OCI-LY7 (cell line): ENCODE measurements around the gene LAMC1. TPM values are rescaled to one million over a fixed set of nuclear protein-coding genes. Genes with fewer than 3 reads are reported as not detected.
A peak's percentile ranks its signal among the peaks of the same experiment; 100 is the strongest.

ENCODE experiments used
- BruUV-seq: library from RNA; stranded (reverse); fragments of 400-500 nt; replicated peaks from 2 replicates; lab custom pipeline; 2021; lab: Mats Ljungman, UMichigan
- CTCF ChIA-PET: fragments of 300-600 bp; sonication (Branson Sonifier 250); formaldehyde crosslinking; loops from one replicate; lab custom pipeline; 2022; ENCODE audit warnings: antibody characterized with exemption; ENCODE audit not compliant: unreplicated experiment; lab: Charles Lee
- POLR2A ChIA-PET: fragments of 300-600 bp; sonication (Branson Sonifier 250); formaldehyde crosslinking; loops from one replicate; lab custom pipeline; 2022; ENCODE audit warnings: antibody characterized with exemption; lab: Charles Lee
- DNase-seq: peaks from one replicate; pipeline ENCODE4 v3.0.0-alpha.2; 2015; ENCODE audit warnings: low spot score
- H2AFZ ChIP-seq: fragments of 200-600 bp; sonication (generic), shearing (Covaris generic); 2 replicates; pipeline ENCODE4 v1.6.1; 2014; ENCODE audit warnings: mild to moderate bottlenecking, antibody characterized with exemption, low read length, moderate library complexity
- H3K27ac ChIP-seq: fragments of 200-600 bp; sonication (generic); 2 replicates; pipeline ENCODE4 v1.5.1; 2014; ENCODE audit warnings: mixed run types, low read depth, mild to moderate bottlenecking, moderate library complexity, low read length, inconsistent platforms; ENCODE audit not compliant: poor library complexity, severe bottlenecking
- H3K36me3 ChIP-seq: fragments of 200-600 bp; sonication (generic); 2 replicates; pipeline ENCODE4 v1.6.1; 2014; ENCODE audit warnings: mild to moderate bottlenecking, antibody characterized with exemption, low read length, moderate library complexity, mixed read lengths; ENCODE audit not compliant: insufficient read depth
- H3K4me1 ChIP-seq: fragments of 200-600 bp; sonication (generic); 2 replicates; pipeline ENCODE4 v1.5.1; 2014; ENCODE audit warnings: mild to moderate bottlenecking, low read length; ENCODE audit not compliant: insufficient read depth, poor library complexity, severe bottlenecking
- H3K4me2 ChIP-seq: fragments of 200-600 bp; sonication (generic); 2 replicates; pipeline ENCODE4 v1.6.1; 2014; ENCODE audit warnings: mild to moderate bottlenecking, low read length
- H3K4me3 ChIP-seq: fragments of 200-600 bp; sonication (generic); 2 replicates; pipeline ENCODE4 v1.5.1; 2014; ENCODE audit warnings: mild to moderate bottlenecking, low read depth, low read length; ENCODE audit not compliant: poor library complexity, severe bottlenecking
- H3K79me2 ChIP-seq: fragments of 200-600 bp; sonication (generic); 2 replicates; pipeline ENCODE4 v1.6.1; 2016; ENCODE audit warnings: low read depth, mild to moderate bottlenecking, low read length, moderate library complexity, mixed read lengths; ENCODE audit not compliant: insufficient read depth
- H3K9me2 ChIP-seq: fragments of 200-600 bp; sonication (generic); 2 replicates; pipeline ENCODE4 v1.6.1; 2016; ENCODE audit warnings: mild to moderate bottlenecking, low read length, mixed read lengths; ENCODE audit not compliant: insufficient read depth
- H3K9me3 ChIP-seq: fragments of 200-600 bp; sonication (generic); 2 replicates; pipeline ENCODE4 v1.6.1; 2014; ENCODE audit warnings: mild to moderate bottlenecking, mixed run types, low read length, mixed read lengths
- H4K20me1 ChIP-seq: fragments of 200-600 bp; sonication (generic); 2 replicates; pipeline ENCODE4 v1.6.1; 2014; ENCODE audit warnings: mild to moderate bottlenecking, antibody characterized with exemption, low read length, moderate library complexity, mixed read lengths; ENCODE audit not compliant: insufficient read depth
- EZH2phosphoT487 ChIP-seq: fragments of 200-600 bp; sonication (generic); IDR thresholded peaks from 2 replicates; pipeline ENCODE4 v1.6.1; 2018; ENCODE audit warnings: low read depth, borderline replicate concordance, mild to moderate bottlenecking, mixed run types, antibody characterized with exemption, low read length, moderate library complexity, mixed read lengths
- intact Hi-C: fragments of 100-400 bp; cut with micrococcal nuclease; formaldehyde crosslinking; loops from one replicate; pipeline ENCODE4 v1.10.0; 2022; ENCODE audit not compliant: unreplicated experiment
- total RNA-seq, 2 experiments: library from RNA; depleted of rRNA in 1 of 2; stranded (reverse); fragments of >200 nt in 1 of 2; shearing (Covaris generic) in 1 of 2; gene quantifications; 2 replicates each; pipeline ENCODE4 v1.2.3, GENCODE V29; 2014 to 2022
- TF ChIP-seq, protein P1 (sequence below): fragments of 200-600 bp; sonication (generic); conservative IDR thresholded peaks from 2 replicates; pipeline ENCODE4 v1.5.1; 2014; ENCODE audit warnings: mild to moderate bottlenecking, antibody characterized with exemption, low read length, moderate library complexity, mixed read lengths

The LAMC1 gene
- total RNA-seq, 2 experiments from 2014 or later, result 24.2 to 42.1 TPM

GRCh38 chr1:183069562-183070216, 46.5 kb downstream of the LAMC1 start:
- Histone ChIP-seq H3K4me1 (peaks cover 41% of the 10 kb centered on the region), H3K9me2 (no peaks in the 10 kb centered on the region), H3K9me3 (no peaks in the 10 kb centered on the region), H3K4me3 (no peak overlapping the region), H4K20me1 (peaks cover 12% of the 10 kb centered on the region; the same call in 1 of the 2 replicates), H3K4me2 (no peak overlapping the region), H3K27ac (no peak overlapping the region), H3K79me2 (peaks cover 36% of the 10 kb centered on the region; the same call in 1 of the 2 replicates), H3K36me3 (peaks cover 6% of the 10 kb centered on the region; the same call in 1 of the 2 replicates), H2AFZ (no peak overlapping the region)
- intact Hi-C loops, result loop anchor here (2.0 kb wide), 1 partner anchor 21 kb away; no protein-coding TSS in a partner anchor
- CTCF ChIA-PET, result no interaction called here
- no TSS peak for BruUV-seq
- POLR2A ChIA-PET, result interaction anchor here (0.7 to 2.5 kb wide), 8 partner anchors 11 to 475 kb away, joined by 3 to 15 read pairs (median 4); no protein-coding TSS in a partner anchor
- no peak for DNase-seq
- TF ChIP-seq EZH2phosphoT487, result no peak
- TF ChIP-seq, protein P1, sequence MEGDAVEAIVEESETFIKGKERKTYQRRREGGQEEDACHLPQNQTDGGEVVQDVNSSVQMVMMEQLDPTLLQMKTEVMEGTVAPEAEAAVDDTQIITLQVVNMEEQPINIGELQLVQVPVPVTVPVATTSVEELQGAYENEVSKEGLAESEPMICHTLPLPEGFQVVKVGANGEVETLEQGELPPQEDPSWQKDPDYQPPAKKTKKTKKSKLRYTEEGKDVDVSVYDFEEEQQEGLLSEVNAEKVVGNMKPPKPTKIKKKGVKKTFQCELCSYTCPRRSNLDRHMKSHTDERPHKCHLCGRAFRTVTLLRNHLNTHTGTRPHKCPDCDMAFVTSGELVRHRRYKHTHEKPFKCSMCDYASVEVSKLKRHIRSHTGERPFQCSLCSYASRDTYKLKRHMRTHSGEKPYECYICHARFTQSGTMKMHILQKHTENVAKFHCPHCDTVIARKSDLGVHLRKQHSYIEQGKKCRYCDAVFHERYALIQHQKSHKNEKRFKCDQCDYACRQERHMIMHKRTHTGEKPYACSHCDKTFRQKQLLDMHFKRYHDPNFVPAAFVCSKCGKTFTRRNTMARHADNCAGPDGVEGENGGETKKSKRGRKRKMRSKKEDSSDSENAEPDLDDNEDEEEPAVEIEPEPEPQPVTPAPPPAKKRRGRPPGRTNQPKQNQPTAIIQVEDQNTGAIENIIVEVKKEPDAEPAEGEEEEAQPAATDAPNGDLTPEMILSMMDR, result no peak

GRCh38 chr1:183070234-183070922, 47.2 kb downstream of the LAMC1 start:
- no peaks in the 10 kb centered on the region for H3K9me2 ChIP-seq
- H3K4me3 ChIP-seq, result no peak overlapping the region
- DNase-seq, result no peak
- H3K9me3 ChIP-seq, result no peaks in the 10 kb centered on the region
- CTCF ChIA-PET, result interaction anchor here (1.1 to 3.0 kb wide), 2 partner anchors 23 to 143 kb away, joined by 3 to 9 read pairs; no protein-coding TSS in a partner anchor
- peaks cover 12% of the 10 kb centered on the region; the same call in 1 of the 2 replicates for H4K20me1 ChIP-seq
- no TSS peak for BruUV-seq
- TF ChIP-seq EZH2phosphoT487, result no peak
- peaks cover 41% of the 10 kb centered on the region for H3K4me1 ChIP-seq
- intact Hi-C loops, result loop anchor here (2.0 kb wide), 1 partner anchor 22 kb away; no protein-coding TSS in a partner anchor
- POLR2A ChIA-PET, result interaction anchor here (0.6 to 2.5 kb wide), 12 partner anchors 12 to 476 kb away, joined by 3 to 16 read pairs (median 3); no protein-coding TSS in a partner anchor
- peak overlapping the region; percentile 84 for H3K4me2 ChIP-seq
- H2AFZ ChIP-seq, result no peak overlapping the region
- H3K79me2 ChIP-seq, result peaks cover 37% of the 10 kb centered on the region; the same call in 1 of the 2 replicates
- H3K27ac ChIP-seq, result peak overlapping the region; percentile 17
- H3K36me3 ChIP-seq, result no peaks in the 10 kb centered on the region; the same call in 1 of the 2 replicates
